ENCODE measurements around the gene LSAMP. TPM values are rescaled to one million over a fixed set of nuclear protein-coding genes. Genes with fewer than 3 reads are reported as not detected.
A peak's percentile ranks its signal among the peaks of the same experiment; 100 is the strongest.

Gene LSAMP
- total RNA-seq, 1 donor from 2014 or later, result 1.1 TPM

GRCh38 chr3:115980709-115981108 lies 464.6 kb downstream of the LSAMP start:
- Mint-ChIP-seq H3K27ac (ENCODE audit: unreplicated experiment) (no peak overlapping the region), H3K36me3 (ENCODE audit: low read depth) (no peaks in the 10 kb centered on the region), H3K27me3 (ENCODE audit: low read depth) (no peaks in the 10 kb centered on the region), H3K9me3 (ENCODE audit: low read depth) (no peaks in the 10 kb centered on the region), H3K4me3 (ENCODE audit: unreplicated experiment) (no peak overlapping the region), H3K4me1 (ENCODE audit: low read depth) (peaks cover 4% of the 10 kb centered on the region)
- no peak for DNase-seq (ENCODE audit: low spot score)
- TF ChIP-seq, protein P1, sequence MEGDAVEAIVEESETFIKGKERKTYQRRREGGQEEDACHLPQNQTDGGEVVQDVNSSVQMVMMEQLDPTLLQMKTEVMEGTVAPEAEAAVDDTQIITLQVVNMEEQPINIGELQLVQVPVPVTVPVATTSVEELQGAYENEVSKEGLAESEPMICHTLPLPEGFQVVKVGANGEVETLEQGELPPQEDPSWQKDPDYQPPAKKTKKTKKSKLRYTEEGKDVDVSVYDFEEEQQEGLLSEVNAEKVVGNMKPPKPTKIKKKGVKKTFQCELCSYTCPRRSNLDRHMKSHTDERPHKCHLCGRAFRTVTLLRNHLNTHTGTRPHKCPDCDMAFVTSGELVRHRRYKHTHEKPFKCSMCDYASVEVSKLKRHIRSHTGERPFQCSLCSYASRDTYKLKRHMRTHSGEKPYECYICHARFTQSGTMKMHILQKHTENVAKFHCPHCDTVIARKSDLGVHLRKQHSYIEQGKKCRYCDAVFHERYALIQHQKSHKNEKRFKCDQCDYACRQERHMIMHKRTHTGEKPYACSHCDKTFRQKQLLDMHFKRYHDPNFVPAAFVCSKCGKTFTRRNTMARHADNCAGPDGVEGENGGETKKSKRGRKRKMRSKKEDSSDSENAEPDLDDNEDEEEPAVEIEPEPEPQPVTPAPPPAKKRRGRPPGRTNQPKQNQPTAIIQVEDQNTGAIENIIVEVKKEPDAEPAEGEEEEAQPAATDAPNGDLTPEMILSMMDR (IDR thresholded peaks at IDR 0.05), result no peak

GRCh38 chr3:115977866-115978265 lies 467.4 kb downstream of the LSAMP start:
- Mint-ChIP-seq H3K9me3 (ENCODE audit: low read depth) (no peaks in the 10 kb centered on the region), H3K4me3 (ENCODE audit: unreplicated experiment) (no peak overlapping the region), H3K36me3 (ENCODE audit: low read depth) (no peaks in the 10 kb centered on the region), H3K4me1 (ENCODE audit: low read depth) (peaks cover 15% of the 10 kb centered on the region), H3K27me3 (ENCODE audit: low read depth) (no peaks in the 10 kb centered on the region), H3K27ac (ENCODE audit: unreplicated experiment) (no peak overlapping the region)
- no peak for DNase-seq (ENCODE audit: low spot score)
- TF ChIP-seq, protein P1 (IDR thresholded peaks at IDR 0.05), result peak; percentile 20

GRCh38 chr3:115975796-115976195 lies 469.5 kb downstream of the LSAMP start:
- Mint-ChIP-seq H3K9me3 (ENCODE audit: low read depth) (no peaks in the 10 kb centered on the region), H3K4me3 (ENCODE audit: unreplicated experiment) (no peak overlapping the region), H3K27me3 (ENCODE audit: low read depth) (no peaks in the 10 kb centered on the region), H3K27ac (ENCODE audit: unreplicated experiment) (peak overlapping the region; percentile 43), H3K36me3 (ENCODE audit: low read depth) (no peaks in the 10 kb centered on the region), H3K4me1 (ENCODE audit: low read depth) (peaks cover 15% of the 10 kb centered on the region)
- no peak for DNase-seq (ENCODE audit: low spot score)
- TF ChIP-seq, protein P1 (IDR thresholded peaks at IDR 0.05), result no peak

DNA sequence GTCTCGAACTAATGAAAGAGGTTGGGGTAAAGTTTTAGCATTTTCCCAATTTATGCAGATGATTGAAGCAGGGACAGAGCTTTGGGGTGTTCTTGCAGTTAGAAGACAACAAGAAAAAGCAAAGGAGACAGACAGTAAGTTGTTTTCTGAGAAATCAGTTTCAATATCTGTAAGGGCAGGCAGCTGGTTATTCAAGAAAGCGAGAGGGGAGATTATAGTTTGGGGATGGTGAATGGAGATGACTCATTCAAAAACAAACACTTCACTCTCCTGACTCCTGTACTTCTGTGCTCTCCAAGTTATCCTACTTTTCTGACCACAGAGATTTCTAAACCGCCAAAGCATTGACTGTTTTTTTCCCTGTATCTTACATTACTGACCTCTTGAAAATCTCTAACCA lies 469.9 kb downstream of the LSAMP start:
- H3K27ac Mint-ChIP-seq (ENCODE audit: unreplicated experiment), result peak overlapping the region; percentile 43
- H3K4me1 Mint-ChIP-seq (ENCODE audit: low read depth), result peaks cover 15% of the 10 kb centered on the region
- no peak overlapping the region for H3K4me3 Mint-ChIP-seq (ENCODE audit: unreplicated experiment)
- no peak for DNase-seq (ENCODE audit: low spot score)
- no peaks in the 10 kb centered on the region for H3K27me3 Mint-ChIP-seq (ENCODE audit: low read depth)
- no peaks in the 10 kb centered on the region for H3K36me3 Mint-ChIP-seq (ENCODE audit: low read depth)
- no peaks in the 10 kb centered on the region for H3K9me3 Mint-ChIP-seq (ENCODE audit: low read depth)
- TF ChIP-seq, protein P1 (IDR thresholded peaks at IDR 0.05), result no peak

DNA sequence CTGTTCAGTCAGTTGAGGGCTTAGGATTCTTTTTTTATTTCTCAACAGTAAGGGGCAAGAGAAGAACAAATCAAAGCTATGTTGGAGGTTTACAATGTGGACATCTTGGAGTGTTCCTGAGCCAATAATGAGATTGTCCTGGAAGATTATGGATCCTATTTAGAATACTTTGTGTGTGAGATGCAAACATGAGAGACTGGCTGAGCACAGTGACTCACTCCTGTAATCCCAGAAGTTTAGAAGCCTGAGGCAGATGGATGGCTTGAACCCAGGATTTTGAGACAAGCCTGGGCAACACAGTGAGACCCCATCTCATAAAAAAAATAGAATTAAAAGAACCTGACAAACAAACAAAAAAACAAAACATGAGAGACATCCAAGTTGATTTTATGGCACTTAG lies 470.3 kb downstream of the LSAMP start:
- Mint-ChIP-seq H3K27me3 (ENCODE audit: low read depth) (no peaks in the 10 kb centered on the region), H3K36me3 (ENCODE audit: low read depth) (no peaks in the 10 kb centered on the region), H3K4me3 (ENCODE audit: unreplicated experiment) (no peak overlapping the region), H3K4me1 (ENCODE audit: low read depth) (peaks cover 15% of the 10 kb centered on the region), H3K27ac (ENCODE audit: unreplicated experiment) (no peak overlapping the region), H3K9me3 (ENCODE audit: low read depth) (no peaks in the 10 kb centered on the region)
- DNase-seq (ENCODE audit: low spot score), result no peak
- TF ChIP-seq, protein P1 (IDR thresholded peaks at IDR 0.05), result no peak
